ENCODE measurements around the gene UBFD1. TPM values are rescaled to one million over a fixed set of nuclear protein-coding genes. Genes with fewer than 3 reads are reported as not detected.

UBFD1 gene
- total RNA-seq, 1 experiment from 2014 or later = 89.6 TPM

- CTCF ChIA-PET = no interaction called here
- Histone ChIP-seq H3K4me1 (ENCODE audit: control insufficient read depth in 1 of 2, insufficient read depth in 2 of 2, low read length in 2 of 2) (peaks cover 2 to 24% of the 10 kb centered on the region in 2 experiments; a peak in 3 of 4 replicates), H3K27ac (ENCODE audit: low read depth, low read length) (no peak overlapping the region), H3K36me3 (ENCODE audit: control insufficient read depth in 1 of 2, insufficient read depth in 2 of 2, low read length in 2 of 2) (no peaks in the 10 kb centered on the region; a peak in 1 of 4 replicates), H3K79me2 (ENCODE audit: insufficient read depth, low read length) (peaks cover 31% of the 10 kb centered on the region), H3K27me3 (ENCODE audit: insufficient read depth, low read length) (no peaks in the 10 kb centered on the region), H3K4me3 (replicated peaks in 1 of 2; ENCODE audit: low read depth in 1 of 2, low read length in 2 of 2) (no peak overlapping the region), H3K4me2 (ENCODE audit: low read length) (no peak overlapping the region), H3K9me3 (ENCODE audit: control insufficient read depth in 1 of 2, insufficient read depth in 1 of 2, low read depth in 1 of 2, low read length in 2 of 2) (no peaks in the 10 kb centered on the region), H3K9me2 (ENCODE audit: insufficient read depth) (no peaks in the 10 kb centered on the region), H3K9ac (ENCODE audit: low read length) (no peak overlapping the region), H4K20me1 (ENCODE audit: insufficient read depth) (0 out of 2 replicates have a peak, but pooled peaks cover 5% of the 10 kb centered on the region), H2AFZ (ENCODE audit: low read depth, low read length, poor library complexity, severe bottlenecking) (no peak overlapping the region)
- intact Hi-C loops (cut with micrococcal nuclease) = no loop called here
- TF ChIP-seq ELF1 (IDR thresholded peaks at IDR 0.05; ENCODE audit: borderline replicate concordance, low read depth) (no peak), FOSL1 (IDR thresholded peaks at IDR 0.05; ENCODE audit: low read depth) (no peak), MAX (IDR thresholded peaks at IDR 0.05) (no peak), ZFX (IDR thresholded peaks at IDR 0.05) (no peak), ZBTB33 (IDR thresholded peaks at IDR 0.05; ENCODE audit: extremely low read depth, insufficient replicate concordance, low read length) (no peak), JUND (IDR thresholded peaks at IDR 0.05) (no peak)
- POLR2A ChIA-PET = no interaction called here
- no peak for ATAC-seq
- no TSS peak for BruUV-seq (replicated peaks)
- no peak for DNase-seq (ENCODE audit: low read depth, low spot score)
- RAD21 ChIA-PET (ENCODE audit: low non-redundant PET in 1 of 2, low total read pairs in 2 of 2, uncharacterized antibody in 2 of 2, unreplicated experiment in 2 of 2) = no interaction called here
Observed at GRCh38 chr16:23511731-23512130, 45.8 kb upstream of the UBFD1 start.

GRCh38 chr16:23512168-23512695 is 45.3 kb upstream of the UBFD1 start:
- Histone ChIP-seq H3K27ac (ENCODE audit: low read depth, low read length) (no peak overlapping the region), H3K9me3 (ENCODE audit: control insufficient read depth in 1 of 2, insufficient read depth in 1 of 2, low read depth in 1 of 2, low read length in 2 of 2) (no peaks in the 10 kb centered on the region)
- RAD21 ChIA-PET (ENCODE audit: low non-redundant PET in 1 of 2, low total read pairs in 2 of 2, uncharacterized antibody in 2 of 2, unreplicated experiment in 2 of 2) = no interaction called here

More at GRCh38 chr16:23512168-23512695, 45.3 kb upstream of the UBFD1 start:
- Histone ChIP-seq H3K27me3 (ENCODE audit: insufficient read depth, low read length) (no peaks in the 10 kb centered on the region), H3K79me2 (ENCODE audit: insufficient read depth, low read length) (peaks cover 26% of the 10 kb centered on the region), H2AFZ (ENCODE audit: low read depth, low read length, poor library complexity, severe bottlenecking) (no peak overlapping the region), H3K36me3 (ENCODE audit: control insufficient read depth in 1 of 2, insufficient read depth in 2 of 2, low read length in 2 of 2) (no peaks in the 10 kb centered on the region; a peak in 1 of 4 replicates), H4K20me1 (ENCODE audit: insufficient read depth) (0 out of 2 replicates have a peak, but pooled peaks cover 5% of the 10 kb centered on the region), H3K4me1 (ENCODE audit: control insufficient read depth in 1 of 2, insufficient read depth in 2 of 2, low read length in 2 of 2) (peaks cover 2 to 19% of the 10 kb centered on the region in 2 experiments; a peak in 3 of 4 replicates), H3K4me2 (ENCODE audit: low read length) (no peak overlapping the region), H3K9ac (ENCODE audit: low read length) (no peak overlapping the region), H3K9me2 (ENCODE audit: insufficient read depth) (no peaks in the 10 kb centered on the region), H3K4me3 (replicated peaks in 1 of 2; ENCODE audit: low read depth in 1 of 2, low read length in 2 of 2) (no peak overlapping the region)
- ChIA-PET CTCF (no interaction called here), POLR2A (no interaction called here)
- TF ChIP-seq ELF1 (IDR thresholded peaks at IDR 0.05; ENCODE audit: borderline replicate concordance, low read depth) (no peak), RAD21 (IDR thresholded peaks at IDR 0.05; ENCODE audit: low read depth) (no peak), ZBTB33 (IDR thresholded peaks at IDR 0.05; ENCODE audit: extremely low read depth, insufficient replicate concordance, low read length) (no peak), TCF7L2 (IDR thresholded peaks at IDR 0.05; ENCODE audit: borderline replicate concordance, extremely low read depth, insufficient read depth, insufficient read length) (no peak), MAX (IDR thresholded peaks at IDR 0.05) (no peak), CBX3 (IDR thresholded peaks at IDR 0.05; ENCODE audit: low read depth) (no peak), EZH2phosphoT487 (IDR thresholded peaks at IDR 0.05; ENCODE audit: borderline replicate concordance) (no peak), EZH2 (IDR thresholded peaks at IDR 0.05) (no peak), EGR1 (IDR thresholded peaks at IDR 0.05; ENCODE audit: low read depth) (no peak), YY1 (IDR thresholded peaks at IDR 0.05; ENCODE audit: extremely low read depth, insufficient replicate concordance, low read depth, low read length) (no peak), CEBPB (IDR thresholded peaks at IDR 0.05; ENCODE audit: low read depth) (no peak), POLR2A (IDR thresholded peaks at IDR 0.05; ENCODE audit: borderline replicate concordance, extremely low read depth, insufficient read depth, insufficient read length) (no peak), SRF (IDR thresholded peaks at IDR 0.05; ENCODE audit: low read depth) (no peak), JUND (IDR thresholded peaks at IDR 0.05) (no peak), ATF3 (IDR thresholded peaks at IDR 0.05) (no peak)
- ATAC-seq = no peak
- no TSS peak for BruUV-seq (replicated peaks)
- intact Hi-C loops (cut with micrococcal nuclease) = no loop called here
- no peak for DNase-seq (ENCODE audit: low read depth, low spot score)

Data from HCT116 (cell line).